ENCODE data around the gene MITD1.
"Not testable (repeated sequence)": the region's sequence is repeated elsewhere in the genome, so short reads cannot be mapped to it uniquely, and the experiment has no call there.

The MITD1 gene

DNA sequence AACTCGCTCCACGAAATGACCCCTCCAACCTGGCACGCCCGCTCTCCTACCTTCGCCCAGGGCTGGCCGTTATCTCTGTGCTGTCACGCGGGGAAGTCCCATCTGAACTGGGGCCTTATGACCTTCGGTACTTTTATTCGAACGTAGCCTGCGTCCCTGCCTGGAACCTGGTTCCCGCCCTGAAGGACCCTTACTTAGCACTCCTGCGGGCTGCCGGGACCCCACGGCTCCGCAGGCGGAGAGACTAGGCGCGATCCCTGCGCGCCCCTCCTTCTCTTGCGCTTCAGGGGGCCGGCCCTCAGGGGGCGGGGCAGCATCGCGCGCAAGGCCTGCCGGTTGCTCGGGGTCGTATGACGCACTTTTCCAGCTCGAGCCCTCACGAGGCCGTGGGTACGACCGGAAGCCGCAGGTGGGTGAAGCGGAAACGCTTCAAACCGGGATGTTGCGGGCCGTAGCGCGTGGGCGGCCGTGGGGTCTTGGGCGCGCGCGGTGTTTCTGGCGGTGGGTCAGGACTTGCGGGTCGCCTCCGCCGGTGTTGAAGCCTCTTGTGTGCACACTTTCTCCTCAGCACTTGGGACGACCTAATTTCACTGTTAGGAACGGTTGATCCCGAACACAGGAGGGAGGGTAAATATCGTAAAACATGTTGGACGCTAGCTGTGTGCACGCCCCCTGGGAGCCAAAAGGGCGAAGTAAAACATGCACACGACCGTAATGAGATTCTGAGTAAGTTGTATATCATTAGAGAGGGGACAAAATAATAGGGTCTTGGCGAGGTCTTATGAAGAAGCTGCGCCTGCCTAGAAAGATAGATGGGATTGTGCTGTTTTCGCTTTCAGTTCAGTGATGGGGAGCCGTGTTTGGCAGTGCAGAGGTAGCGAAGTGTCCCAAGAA, 26.0 kb downstream of the MITD1 start, which contains the start of the genes LIPT1 and TSGA10:
Gene LIPT1, plus strand, starts transcription at position 325 of the 894 bp plus-strand sequence. CDS start 6,991 bp downstream, outside the sequence.
Gene TSGA10, minus strand, starts transcription at position 300 of the 894 bp plus-strand sequence. CDS start 45,503 bp downstream, outside the sequence.
- peak; percentile 92 for DNase-seq

DNA sequence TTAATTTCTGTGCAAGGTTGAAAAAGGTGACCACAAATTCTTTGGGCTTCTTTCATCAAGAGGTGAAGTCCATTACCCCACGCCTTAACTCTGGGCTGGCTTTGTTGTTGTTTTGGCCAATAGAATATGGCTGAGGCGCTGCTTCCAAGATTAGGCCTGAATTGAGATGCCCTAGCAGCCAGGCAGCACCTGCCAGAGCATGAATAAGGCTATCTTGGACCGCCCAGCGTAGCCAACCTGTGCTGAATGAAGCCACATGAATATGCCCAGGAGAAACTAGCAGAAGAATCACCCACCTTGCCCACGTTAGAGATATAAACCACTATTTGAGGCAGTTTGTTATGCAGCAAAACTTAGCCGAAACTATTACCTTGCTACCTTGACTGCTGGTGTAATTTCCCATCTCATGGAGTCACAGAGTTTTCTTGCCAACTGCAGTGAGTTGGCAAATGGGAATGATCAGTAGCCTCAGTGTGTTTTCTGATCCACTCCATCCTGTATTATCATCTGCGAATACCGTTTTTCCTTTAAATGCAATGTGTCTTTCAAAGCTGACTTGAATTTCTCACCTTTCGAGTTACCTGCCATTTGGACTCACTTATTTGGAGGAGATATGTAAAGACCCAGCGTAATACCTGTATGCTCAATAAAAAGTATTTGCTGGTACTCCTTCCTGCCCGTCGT, 26.8 kb downstream of the MITD1 start:
- DNase-seq, result no peak

DNA sequence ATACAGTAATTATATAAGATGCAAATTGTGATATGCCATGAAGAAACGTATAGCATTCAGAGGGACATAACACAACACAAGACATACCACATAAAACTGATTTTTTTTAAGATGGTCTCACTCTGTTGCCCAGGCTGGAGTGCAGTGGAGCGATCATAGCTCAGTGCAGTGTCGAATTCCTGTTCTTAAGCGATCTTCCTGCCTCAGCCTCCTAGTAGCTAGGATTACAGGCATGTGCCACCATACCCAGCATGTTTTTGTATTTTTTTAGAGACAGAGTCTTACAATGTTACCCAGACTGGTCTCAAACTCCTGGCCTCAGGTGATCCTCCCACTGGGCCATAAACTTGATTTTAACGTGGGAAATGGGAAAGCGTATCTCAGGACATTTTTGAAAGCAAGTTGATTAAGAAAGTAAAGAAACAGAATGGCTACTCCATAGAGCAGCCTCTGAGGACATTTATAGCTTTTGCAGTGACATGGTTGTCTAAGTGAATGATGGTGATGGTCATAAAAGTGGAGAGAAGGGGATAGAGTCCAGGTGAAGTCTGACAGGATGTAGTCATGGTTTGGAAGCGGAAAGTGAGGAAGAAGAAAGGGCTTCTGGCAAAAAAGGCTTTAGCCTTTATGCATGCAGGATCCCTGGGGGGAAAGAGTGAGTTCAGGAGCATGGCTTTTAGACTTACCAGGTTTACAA, 28.5 kb downstream of the MITD1 start:
- no peak for DNase-seq

DNA sequence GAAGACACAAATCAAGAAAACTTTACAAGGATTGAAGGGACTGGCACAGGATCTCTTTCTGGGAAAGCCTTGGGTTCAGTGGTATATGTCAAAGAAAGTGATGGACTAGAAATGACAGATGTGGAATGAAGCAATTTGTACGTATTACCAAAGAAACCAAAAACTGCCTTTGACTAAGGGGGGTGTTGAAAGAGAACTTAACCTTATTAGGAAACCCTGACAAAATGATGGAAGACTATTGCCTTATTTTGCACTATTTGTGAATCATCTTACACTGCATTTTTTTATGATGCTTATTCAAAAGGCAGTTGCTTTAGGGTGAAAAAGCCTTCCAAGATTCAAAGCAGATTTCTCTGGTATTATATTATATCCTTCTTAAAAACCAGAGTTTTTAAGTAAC, 30.2 kb downstream of the MITD1 start:
- DNase-seq, result no peak

DNA sequence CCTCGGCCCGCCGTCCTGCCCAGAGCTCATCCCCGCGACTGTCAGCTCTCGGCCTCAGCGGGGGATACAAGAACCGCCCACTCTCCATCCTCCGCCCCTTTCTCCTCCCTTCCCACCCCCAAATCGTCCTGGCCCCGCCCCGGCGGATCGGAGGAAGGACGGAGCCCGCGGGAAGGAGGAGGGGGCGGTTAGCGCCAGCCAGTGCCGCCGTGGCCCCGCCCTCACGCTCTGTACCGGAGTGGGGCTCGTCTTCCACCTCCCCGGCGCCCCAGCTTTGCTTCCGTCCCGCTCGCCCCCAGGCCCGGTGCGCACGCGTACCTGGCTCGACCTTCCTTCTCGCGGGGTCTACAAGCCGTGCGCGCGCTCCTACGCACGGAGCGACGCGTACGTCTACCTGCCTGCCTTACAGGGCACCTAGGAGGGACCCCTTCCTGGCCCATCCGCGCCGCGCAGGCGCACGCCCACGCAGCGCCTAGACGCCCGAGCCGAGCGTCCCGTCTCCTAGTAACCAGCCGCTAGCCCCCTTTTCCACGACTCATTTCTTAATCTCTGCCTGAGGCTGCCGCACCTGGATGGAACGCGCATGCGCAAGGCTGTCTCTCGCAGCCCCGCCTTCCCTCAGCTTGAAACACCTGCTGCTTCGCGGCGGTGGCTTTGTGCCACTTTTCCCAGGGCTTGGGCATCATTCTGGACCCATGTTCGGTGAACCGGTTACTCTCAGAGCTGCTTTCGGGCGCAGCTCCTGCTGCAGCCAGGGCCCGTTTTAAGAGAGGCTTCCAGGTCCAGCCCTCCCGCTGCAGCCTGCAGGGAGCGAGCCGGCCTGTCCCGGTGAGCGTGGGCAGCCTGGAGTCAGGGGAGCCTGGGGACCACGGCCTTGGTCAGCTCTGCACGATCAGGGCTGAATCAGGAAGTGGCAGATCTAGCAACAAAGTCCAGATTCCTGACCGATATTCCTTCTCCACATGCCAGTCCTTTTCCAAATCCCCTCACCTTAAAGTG, 39.4 kb downstream of the MITD1 start, which contains the start of gene C2orf15:
Gene C2orf15, plus strand, starts transcription at position 598 of the 999 bp plus-strand sequence. CDS start 8,852 bp downstream, outside the sequence.
- DNase-seq, result peak; percentile 97

DNA sequence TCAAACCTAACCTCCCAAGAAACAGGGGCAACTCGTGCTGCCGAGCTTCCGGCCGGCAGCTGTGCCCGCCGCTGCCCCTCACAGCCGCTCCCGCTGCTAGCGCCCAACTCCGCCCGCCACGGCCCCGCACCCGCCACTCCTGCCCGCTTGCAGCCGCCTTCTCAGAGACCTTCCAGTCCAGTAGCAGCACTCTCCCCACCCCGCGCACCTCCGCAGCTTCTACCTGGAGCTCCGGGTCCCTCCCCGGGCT, 40.1 kb downstream of the MITD1 start:
- DNase-seq, result no peak

DNA sequence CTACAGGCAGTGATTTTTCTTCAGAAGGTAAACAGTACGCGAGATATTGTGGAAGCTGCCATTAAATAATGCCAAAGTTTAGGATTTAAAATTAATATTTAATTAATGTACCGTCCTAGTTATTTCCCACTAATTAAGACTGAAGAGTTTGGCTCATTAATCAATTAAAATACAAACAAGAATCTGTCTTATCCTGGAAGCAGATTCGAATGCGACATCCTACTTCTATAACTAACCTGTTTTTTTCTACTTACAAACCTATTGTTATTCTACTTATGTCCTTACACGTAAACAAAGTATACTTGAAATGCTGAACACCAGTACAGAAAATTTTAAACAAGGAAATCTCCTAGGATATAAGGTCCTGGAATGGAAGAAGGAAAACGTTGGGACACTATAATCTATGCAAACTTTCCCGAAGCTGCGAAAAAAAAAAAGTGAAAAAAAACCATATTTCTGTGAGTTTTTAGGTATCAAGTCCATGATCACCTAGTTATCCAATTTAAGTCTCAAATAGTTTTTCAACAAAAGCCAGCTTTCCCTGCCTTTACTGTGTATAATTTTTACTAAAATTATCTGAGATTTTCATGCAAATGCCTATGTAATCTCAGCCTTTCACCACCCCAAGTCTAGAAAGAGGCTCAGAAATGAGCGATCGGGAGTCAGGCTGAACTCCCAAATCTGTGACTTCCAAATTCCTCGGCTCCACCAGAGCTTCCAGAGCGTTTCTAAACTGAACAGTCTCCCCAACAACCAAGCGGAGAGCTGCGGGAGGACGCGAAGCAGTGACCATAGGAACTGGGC, 40.6 kb downstream of the MITD1 start:
- no peak for DNase-seq

DNA sequence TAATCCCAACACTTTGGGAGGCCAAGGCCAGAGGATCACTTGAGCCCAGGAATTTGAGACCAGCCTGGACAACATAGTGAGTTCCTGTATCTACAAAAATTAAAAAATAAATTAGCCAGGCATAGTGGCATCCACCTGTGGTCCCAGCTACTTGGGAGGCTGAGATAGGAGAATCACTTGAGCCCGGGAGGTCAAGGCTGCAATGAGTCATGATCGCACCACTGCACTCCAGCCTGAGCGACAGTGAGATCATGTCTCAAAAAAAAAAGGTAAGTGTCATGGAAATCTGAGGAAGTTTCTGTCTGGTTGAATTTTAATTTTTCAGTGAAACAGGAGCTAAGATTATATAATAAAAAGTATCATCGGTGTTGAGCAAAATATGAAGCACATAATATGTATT, 41.9 kb downstream of the MITD1 start:
- no peak for DNase-seq

DNA sequence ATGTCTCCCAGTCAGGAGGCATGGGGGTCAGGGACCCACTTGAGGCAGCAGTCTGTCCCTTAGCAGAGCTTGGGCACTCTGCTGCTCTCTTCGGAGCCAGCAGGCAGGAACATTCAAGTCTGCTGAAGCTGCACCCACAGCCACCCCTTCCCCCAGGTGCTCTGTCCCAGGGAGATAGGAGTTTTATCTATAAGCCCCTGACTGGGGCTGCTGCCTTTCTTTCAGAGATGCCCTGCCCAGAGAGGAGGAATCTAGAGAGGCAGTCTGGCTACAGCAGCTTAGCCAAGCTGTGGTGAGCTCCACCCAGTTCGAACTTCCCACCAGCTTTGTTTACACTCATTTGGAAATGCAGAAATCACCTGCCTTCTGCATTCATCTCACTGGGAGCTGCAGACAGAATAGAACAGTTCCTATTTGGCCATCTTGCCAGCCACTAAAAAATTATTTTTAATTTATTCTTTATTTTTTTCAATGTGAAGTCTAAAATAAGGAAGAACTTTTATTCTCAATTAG, 45.8 kb downstream of the MITD1 start:
- not testable (repeated sequence) for DNase-seq

DNA sequence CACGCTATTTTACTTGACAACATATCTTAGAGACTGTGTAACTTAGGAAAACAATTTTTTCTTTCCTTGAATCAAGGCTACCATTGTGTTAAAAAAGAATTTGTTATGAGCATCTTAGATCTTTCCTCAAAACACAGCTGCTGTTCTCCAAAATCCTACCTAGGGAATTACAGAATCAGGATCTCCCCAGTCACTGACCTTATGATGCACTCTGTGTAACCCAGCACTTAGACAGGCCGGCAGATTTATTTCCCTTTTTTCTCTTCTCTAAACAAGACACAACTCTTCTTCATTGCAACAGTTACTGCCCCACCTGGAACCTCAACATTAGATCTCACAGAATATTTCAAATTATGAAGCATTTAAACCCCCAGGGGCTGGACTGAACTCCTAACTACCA, 52.9 kb downstream of the MITD1 start:
- no peak for DNase-seq

Measured in central memory CD4-positive, alpha-beta T cell (primary cell).